22Rv1 (cell line): ENCODE data around the gene PRR15.

Source experiments
- H3K27ac ChIP-seq: fragments of 450-650 bp; 2 replicates; pipeline ENCODE4 v1.5.1; 2017
- ZFX ChIP-seq: fragments of 450-650 bp; IDR thresholded peaks from 2 replicates; pipeline ENCODE4 v1.6.1; 2017; ENCODE audit warnings: antibody characterized with exemption, borderline replicate concordance
- TF ChIP-seq, protein P1 (sequence below): fragments of 450-650 bp; IDR thresholded peaks from 2 replicates; pipeline ENCODE4 v1.5.1; 2017; ENCODE audit warnings: mild to moderate bottlenecking

The PRR15 gene

DNA sequence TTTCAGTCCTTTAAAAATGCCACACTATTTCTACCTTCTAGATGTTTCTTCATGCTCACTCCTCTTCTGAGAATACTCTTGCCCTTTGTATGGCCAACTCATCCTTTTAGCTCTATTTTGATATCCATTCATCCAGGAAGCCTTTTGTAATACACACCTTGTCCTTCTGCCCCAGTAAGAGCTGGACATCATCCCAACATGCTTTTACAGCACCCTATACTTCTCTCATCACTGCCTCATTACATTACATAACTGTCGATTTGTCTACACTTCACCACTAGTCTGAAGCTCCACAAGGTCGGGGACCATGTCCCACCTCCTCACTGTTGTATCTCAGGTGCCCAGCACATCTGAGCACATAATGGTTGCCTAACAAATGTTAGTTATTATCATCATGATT lies 29.2 kb downstream of the PRR15 start:
- no peak for TF ChIP-seq ZFX
- TF ChIP-seq, protein P1, sequence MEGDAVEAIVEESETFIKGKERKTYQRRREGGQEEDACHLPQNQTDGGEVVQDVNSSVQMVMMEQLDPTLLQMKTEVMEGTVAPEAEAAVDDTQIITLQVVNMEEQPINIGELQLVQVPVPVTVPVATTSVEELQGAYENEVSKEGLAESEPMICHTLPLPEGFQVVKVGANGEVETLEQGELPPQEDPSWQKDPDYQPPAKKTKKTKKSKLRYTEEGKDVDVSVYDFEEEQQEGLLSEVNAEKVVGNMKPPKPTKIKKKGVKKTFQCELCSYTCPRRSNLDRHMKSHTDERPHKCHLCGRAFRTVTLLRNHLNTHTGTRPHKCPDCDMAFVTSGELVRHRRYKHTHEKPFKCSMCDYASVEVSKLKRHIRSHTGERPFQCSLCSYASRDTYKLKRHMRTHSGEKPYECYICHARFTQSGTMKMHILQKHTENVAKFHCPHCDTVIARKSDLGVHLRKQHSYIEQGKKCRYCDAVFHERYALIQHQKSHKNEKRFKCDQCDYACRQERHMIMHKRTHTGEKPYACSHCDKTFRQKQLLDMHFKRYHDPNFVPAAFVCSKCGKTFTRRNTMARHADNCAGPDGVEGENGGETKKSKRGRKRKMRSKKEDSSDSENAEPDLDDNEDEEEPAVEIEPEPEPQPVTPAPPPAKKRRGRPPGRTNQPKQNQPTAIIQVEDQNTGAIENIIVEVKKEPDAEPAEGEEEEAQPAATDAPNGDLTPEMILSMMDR: no peak
- H3K27ac ChIP-seq: no peak overlapping the region

DNA sequence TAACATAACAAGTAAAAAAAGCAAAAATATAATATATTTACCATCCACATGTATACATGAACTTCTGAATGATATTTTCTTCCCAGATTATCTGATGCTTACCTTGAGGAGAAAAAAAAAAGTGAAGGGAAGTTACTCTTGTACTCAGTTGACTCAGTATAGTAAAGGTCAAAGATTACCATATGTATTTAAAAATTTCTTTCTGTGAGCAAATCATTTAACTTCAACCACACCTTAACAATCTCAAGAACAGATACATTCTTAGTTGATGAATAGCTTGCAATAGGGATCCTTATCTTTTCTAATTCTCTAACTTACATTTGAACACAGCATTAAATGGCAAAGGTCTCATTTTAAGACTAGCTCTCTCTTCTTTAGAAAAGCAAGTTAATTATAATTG lies 29.8 kb downstream of the PRR15 start:
- no peak overlapping the region for H3K27ac ChIP-seq
- no peak for TF ChIP-seq ZFX
- TF ChIP-seq, protein P1: no peak

DNA sequence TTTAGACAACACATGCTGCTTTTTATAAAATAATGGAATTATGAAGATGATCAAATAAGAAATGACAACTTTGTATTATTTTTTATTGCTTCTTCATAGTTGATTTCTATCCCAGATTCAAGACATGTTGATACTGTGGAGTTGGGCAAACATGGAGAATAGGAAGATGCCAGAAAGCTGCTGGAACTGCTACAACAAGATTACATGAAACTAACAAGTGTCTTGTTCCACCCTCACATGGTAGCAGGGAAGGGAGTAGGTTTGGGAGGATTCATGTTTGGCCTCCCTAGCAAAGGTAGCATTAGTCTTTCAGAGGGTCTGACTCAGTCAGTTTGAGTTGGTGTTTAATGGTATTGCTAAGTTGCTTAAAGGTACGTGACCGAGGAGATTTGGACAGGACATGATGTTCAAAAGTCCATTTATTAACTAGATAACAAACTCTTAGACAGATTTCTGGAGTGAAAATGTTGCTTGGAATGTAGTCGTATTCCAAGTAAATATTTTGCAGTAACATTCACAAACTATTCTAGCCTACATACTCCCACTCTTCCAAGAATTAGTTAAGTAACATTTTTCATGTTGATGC lies 33.1 kb downstream of the PRR15 start:
- TF ChIP-seq ZFX: no peak
- TF ChIP-seq, protein P1: no peak
- H3K27ac ChIP-seq: no peak overlapping the region

DNA sequence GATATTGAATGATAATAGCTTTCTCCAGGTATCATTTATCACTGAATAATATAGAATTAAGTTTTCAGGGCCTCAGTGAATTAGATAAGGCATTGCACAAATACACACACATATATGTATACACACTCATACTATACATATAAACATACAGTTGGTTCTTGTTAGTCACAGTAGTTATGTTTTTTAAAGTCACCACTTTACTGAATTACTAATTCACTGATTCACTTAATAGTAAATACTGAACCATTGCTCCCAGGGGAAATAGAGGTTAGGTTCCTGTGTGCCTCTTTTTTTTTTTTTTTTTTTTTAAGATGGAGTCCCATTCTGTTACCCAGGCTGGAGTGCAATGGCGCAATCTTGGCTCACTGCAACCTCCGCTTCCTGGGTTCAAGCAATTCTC lies 33.6 kb downstream of the PRR15 start:
- H3K27ac ChIP-seq: no peak overlapping the region
- TF ChIP-seq ZFX: no peak

DNA sequence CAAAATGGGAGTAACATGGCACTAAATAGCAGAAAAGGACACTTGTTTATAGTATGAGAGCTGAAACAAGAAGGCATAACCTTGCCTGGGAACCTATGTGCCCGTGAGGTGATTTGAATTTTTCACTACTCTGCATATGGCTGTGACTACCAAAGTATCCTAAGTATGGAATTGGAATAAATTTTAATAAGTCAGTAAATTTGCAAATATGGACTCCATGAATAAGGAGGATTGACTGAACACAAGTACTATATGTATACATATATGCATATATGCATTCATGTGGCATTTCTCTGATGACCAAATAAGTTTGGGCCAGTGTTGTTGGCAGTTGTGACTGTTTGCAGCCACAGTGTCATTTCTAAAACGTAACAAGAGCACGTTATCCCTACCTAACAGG lies 34.5 kb downstream of the PRR15 start:
- TF ChIP-seq, protein P1: no peak
- no peak for TF ChIP-seq ZFX
- H3K27ac ChIP-seq: no peak overlapping the region

DNA sequence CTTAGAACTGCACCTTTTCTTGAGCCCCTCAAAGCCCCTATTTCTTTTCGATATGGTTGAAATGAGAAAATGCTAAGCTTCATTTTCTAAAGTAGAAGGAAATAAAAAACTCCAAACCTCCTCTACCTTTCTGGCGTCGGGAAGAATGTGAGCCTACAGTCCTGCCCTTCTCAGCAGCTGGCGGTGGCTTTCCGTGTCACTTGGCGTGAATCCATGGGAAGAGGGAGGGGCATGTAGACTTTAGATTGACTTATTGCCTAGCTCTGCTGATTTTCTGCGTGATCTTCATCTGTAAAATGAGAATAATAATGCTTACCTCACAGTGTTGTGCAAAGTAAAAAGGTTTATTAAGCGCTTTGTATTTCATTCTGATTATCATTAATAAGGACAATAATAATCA lies 35.0 kb downstream of the PRR15 start:
- TF ChIP-seq, protein P1: no peak
- TF ChIP-seq ZFX: no peak
- no peak overlapping the region for H3K27ac ChIP-seq

DNA sequence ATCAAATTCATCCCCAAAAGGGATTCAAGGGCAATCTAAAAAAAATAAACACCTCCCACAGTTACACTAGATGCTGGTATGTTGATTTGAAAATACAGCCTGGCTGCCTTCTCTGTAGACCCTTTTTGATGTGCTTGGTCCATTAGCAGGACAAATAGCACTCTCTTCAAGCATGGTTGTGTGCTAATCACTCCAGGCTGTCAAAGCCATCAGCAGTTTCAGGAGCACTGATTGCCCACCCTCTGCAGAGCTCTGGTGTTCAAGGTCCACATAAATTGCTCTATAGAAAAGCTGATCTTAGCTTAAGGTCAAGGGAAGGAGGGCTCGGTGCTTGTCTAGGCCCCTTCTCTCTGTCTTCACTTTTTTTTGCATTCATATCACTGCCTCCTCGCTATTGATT lies 35.4 kb downstream of the PRR15 start:
- no peak for TF ChIP-seq ZFX
- TF ChIP-seq, protein P1: no peak
- H3K27ac ChIP-seq: no peak overlapping the region

DNA sequence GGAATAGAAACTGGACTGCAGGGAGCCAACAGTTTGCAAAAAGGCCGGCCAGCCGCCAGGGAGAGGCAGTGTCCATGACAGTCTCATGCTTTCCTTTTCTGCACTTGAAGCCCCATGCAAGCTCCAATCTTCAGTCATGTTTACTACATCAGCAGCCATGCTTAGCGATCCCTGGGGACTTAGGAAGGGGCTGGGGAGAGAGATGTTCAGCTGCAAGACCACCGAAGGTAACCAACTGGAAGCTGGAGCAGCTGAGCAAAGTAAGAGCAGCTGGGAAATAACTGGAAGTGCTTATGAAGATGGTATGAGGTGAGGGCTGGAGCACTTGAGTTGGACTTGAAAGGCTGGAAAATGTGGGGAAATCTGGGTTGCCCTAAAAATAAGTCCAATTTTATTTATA lies 37.0 kb downstream of the PRR15 start:
- no peak overlapping the region for H3K27ac ChIP-seq

More for the DNA sequence above, 37.0 kb downstream of the PRR15 start:
- TF ChIP-seq ZFX: no peak
- TF ChIP-seq, protein P1: no peak
